IMR-90 (cell line): ENCODE measurements around the gene DUSP22. TPM values are rescaled to one million over a fixed set of nuclear protein-coding genes. Genes with fewer than 3 reads are reported as not detected.

Experiments
- ATAC-seq: fragments of 200-7000 bp; cut with Tn5 transposase; 2 replicates; pipeline ENCODE4 v1.9.1; 2020; ENCODE audit warnings: low read depth, mild to moderate bottlenecking, moderate library complexity
- BruUV-seq: library from RNA; stranded (reverse); fragments of 400-500 nt; replicated peaks from 2 replicates; lab custom pipeline; 2021; lab: Mats Ljungman, UMichigan
- CTCF ChIA-PET: fragments of 300-600 bp; formaldehyde crosslinking; extraction: SDS; loops from one replicate; lab custom pipeline; 2021; ENCODE audit warnings: antibody characterized with exemption; lab: Yijun Ruan, JAX
- POLR2A ChIA-PET: fragments of 300-600 bp; sonication (Branson Sonifier 250); formaldehyde crosslinking; loops from one replicate; lab custom pipeline; 2022; ENCODE audit warnings: antibody characterized with exemption; ENCODE audit not compliant: unreplicated experiment; lab: Charles Lee
- DNase-seq: peaks from one replicate; pipeline ENCODE4 v3.0.0; 2013
- H2AFZ ChIP-seq: replicated peaks from 2 replicates; pipeline ENCODE3; 2013; ENCODE audit warnings: low read length, mild to moderate bottlenecking; ENCODE audit not compliant: poor library complexity
- H2AK5ac ChIP-seq: 2 replicates; pipeline ENCODE4 v1.6.1; 2013; ENCODE audit warnings: low read depth, low read length, inconsistent platforms
- H2AK9ac ChIP-seq: replicated peaks from 2 replicates; pipeline ENCODE3; 2013; ENCODE audit warnings: mild to moderate bottlenecking, low read depth, low read length, moderate library complexity; ENCODE audit not compliant: poor library complexity
- H2BK120ac ChIP-seq: 2 replicates; pipeline ENCODE4 v1.6.1; 2013; ENCODE audit warnings: low read depth, low read length, inconsistent platforms
- H2BK15ac ChIP-seq: 3 replicates; pipeline ENCODE4 v1.6.1; 2013; ENCODE audit warnings: low read depth, low read length, inconsistent platforms
- H2BK20ac ChIP-seq: 2 replicates; pipeline ENCODE4 v1.6.1; 2013; ENCODE audit warnings: low read depth, mild to moderate bottlenecking, inconsistent platforms, low read length, moderate library complexity
- H2BK5ac ChIP-seq: 2 replicates; pipeline ENCODE4 v1.6.1; 2013; ENCODE audit warnings: mild to moderate bottlenecking, low read depth, low read length, inconsistent platforms; ENCODE audit not compliant: poor library complexity, severe bottlenecking
- H3K14ac ChIP-seq: replicated peaks from 2 replicates; pipeline ENCODE4 v1.6.1; 2013; ENCODE audit warnings: low read depth, low read length, inconsistent platforms
- H3K18ac ChIP-seq: 2 replicates; pipeline ENCODE4 v1.6.1; 2013; ENCODE audit warnings: low read depth, low read length, control low read depth
- H3K23ac ChIP-seq: 2 replicates; pipeline ENCODE4 v1.6.1; 2013; ENCODE audit warnings: low read depth, low read length, inconsistent platforms
- H3K27ac ChIP-seq: 2 replicates; pipeline ENCODE4 v1.5.1; 2013; ENCODE audit warnings: mild to moderate bottlenecking, control low read depth, low read length; ENCODE audit not compliant: insufficient read depth
- H3K27me3 ChIP-seq: 2 replicates; pipeline ENCODE4 v1.6.1; 2013; ENCODE audit warnings: low read length; ENCODE audit not compliant: control insufficient read depth, insufficient read depth
- H3K36me3 ChIP-seq: 2 replicates; pipeline ENCODE4 v1.6.1; 2013; ENCODE audit warnings: low read length, mixed read lengths; ENCODE audit not compliant: control insufficient read depth, insufficient read depth
- H3K4ac ChIP-seq: 2 replicates; pipeline ENCODE4 v1.6.1; 2013; ENCODE audit warnings: low read depth, low read length, inconsistent platforms
- H3K4me1 ChIP-seq: 2 replicates; pipeline ENCODE4 v1.6.1; 2013; ENCODE audit warnings: low read length, mixed read lengths; ENCODE audit not compliant: control insufficient read depth, insufficient read depth
- H3K4me2 ChIP-seq: 2 replicates; pipeline ENCODE4 v1.6.1; 2013; ENCODE audit warnings: low read depth, mild to moderate bottlenecking, control low read depth, low read length, moderate library complexity
- H3K4me3 ChIP-seq: 2 replicates; pipeline ENCODE4 v1.5.1; 2013; ENCODE audit warnings: low read depth, mild to moderate bottlenecking, control low read depth, low read length, moderate library complexity; ENCODE audit not compliant: insufficient read depth
- H3K56ac ChIP-seq: 2 replicates; pipeline ENCODE4 v1.6.1; 2013; ENCODE audit warnings: low read length, inconsistent platforms; ENCODE audit not compliant: insufficient read depth; ENCODE audit errors: extremely low read depth
- H3K79me1 ChIP-seq, 2 experiments: 2 replicates each; pipeline ENCODE4 v1.6.1; 2013; ENCODE audit warnings: low read length in 2 of 2, inconsistent platforms in 1 of 2, low read depth in 1 of 2
- H3K9ac ChIP-seq: 2 replicates; pipeline ENCODE4 v1.6.1; 2013; ENCODE audit warnings: low read depth, low read length, control low read depth
- H3K9me1 ChIP-seq: 2 replicates; pipeline ENCODE4 v1.6.1; 2013; ENCODE audit warnings: low read length, inconsistent platforms; ENCODE audit not compliant: insufficient read depth
- H3K9me3 ChIP-seq: 2 replicates; pipeline ENCODE4 v1.6.1; 2013; ENCODE audit warnings: low read length; ENCODE audit not compliant: control insufficient read depth, insufficient read depth
- H4K20me1 ChIP-seq: 2 replicates; pipeline ENCODE4 v1.6.1; 2013; ENCODE audit warnings: low read length, inconsistent platforms; ENCODE audit not compliant: insufficient read depth
- H4K5ac ChIP-seq: 2 replicates; pipeline ENCODE4 v1.6.1; 2013; ENCODE audit warnings: mild to moderate bottlenecking, low read depth, low read length, control low read depth
- H4K8ac ChIP-seq, 2 experiments: 2 replicates each; pipeline ENCODE4 v1.6.1; 2013; ENCODE audit warnings: low read depth in 2 of 2, low read length in 2 of 2, control low read depth in 1 of 2, inconsistent platforms in 1 of 2
- H4K91ac ChIP-seq: 2 replicates; pipeline ENCODE4 v1.6.1; 2013; ENCODE audit warnings: low read depth, low read length, inconsistent platforms; ENCODE audit not compliant: insufficient read depth
- BHLHE40 ChIP-seq: fragments of 150-350 bp; IDR thresholded peaks from 2 replicates; pipeline ENCODE4 v1.6.1; 2016; ENCODE audit warnings: mild to moderate bottlenecking, low read depth, low read length
- CEBPB ChIP-seq: IDR thresholded peaks from 2 replicates; pipeline ENCODE4 v1.6.1; 2012; ENCODE audit warnings: low read depth, low read length, improper control_type of control experiment
- CHD1 ChIP-seq: IDR thresholded peaks from 2 replicates; pipeline ENCODE4 v1.6.1; 2012; ENCODE audit warnings: low read depth, low read length, improper control_type of control experiment
- CTCF ChIP-seq: conservative IDR thresholded peaks from 2 replicates; pipeline ENCODE4 v1.5.1; 2012; ENCODE audit warnings: mild to moderate bottlenecking, low read depth, low read length, improper control_type of control experiment
- ELK1 ChIP-seq: fragments of 150-350 bp; IDR thresholded peaks from 2 replicates; pipeline ENCODE4 v1.6.1; 2016; ENCODE audit warnings: low read depth, mild to moderate bottlenecking, low read length, moderate library complexity, borderline replicate concordance
- FOS ChIP-seq: fragments of 150-350 bp; IDR thresholded peaks from 2 replicates; pipeline ENCODE4 v1.6.1; 2016; ENCODE audit warnings: low read depth, low read length
- MAFK ChIP-seq: IDR thresholded peaks from 2 replicates; pipeline ENCODE4 v1.6.1; 2012; ENCODE audit warnings: low read depth, low read length, improper control_type of control experiment
- MAZ ChIP-seq: IDR thresholded peaks from 2 replicates; pipeline ENCODE4 v1.6.1; 2012; ENCODE audit warnings: low read depth, mild to moderate bottlenecking, low read length, improper control_type of control experiment, moderate library complexity, borderline replicate concordance
- MXI1 ChIP-seq: IDR thresholded peaks from 2 replicates; pipeline ENCODE4 v1.6.1; 2012; ENCODE audit warnings: low read depth, mild to moderate bottlenecking, low read length, moderate library complexity, borderline replicate concordance
- NFE2L2 ChIP-seq: fragments of 150-350 bp; IDR thresholded peaks from 2 replicates; pipeline ENCODE4 v1.6.1; 2016; ENCODE audit warnings: low read depth, mild to moderate bottlenecking, low read length
- POLR2A ChIP-seq: IDR thresholded peaks from 2 replicates; pipeline ENCODE4 v1.6.1; 2012; ENCODE audit warnings: mild to moderate bottlenecking, low read depth, low read length
- RAD21 ChIP-seq: IDR thresholded peaks from 2 replicates; pipeline ENCODE4 v1.6.1; 2012; ENCODE audit warnings: low read length, improper control_type of control experiment
- RCOR1 ChIP-seq: IDR thresholded peaks from 2 replicates; pipeline ENCODE4 v1.6.1; 2012; ENCODE audit warnings: mild to moderate bottlenecking, low read length, improper control_type of control experiment; ENCODE audit not compliant: insufficient replicate concordance
- RFX5 ChIP-seq: IDR thresholded peaks from 2 replicates; pipeline ENCODE4 v1.8.0; 2012; ENCODE audit warnings: low read depth, mild to moderate bottlenecking, low read length, moderate library complexity
- SMC3 ChIP-seq: fragments of 150-350 bp; IDR thresholded peaks from 2 replicates; pipeline ENCODE4 v1.6.1; 2016; ENCODE audit warnings: low read depth, mild to moderate bottlenecking, antibody characterized with exemption, low read length, moderate library complexity
- USF2 ChIP-seq: fragments of 150-350 bp; IDR thresholded peaks from 2 replicates; pipeline ENCODE4 v1.6.1; 2017; ENCODE audit warnings: mild to moderate bottlenecking, antibody characterized with exemption, low read length, low read depth
- WGBS, 2 experiments: methylation state at CpG; one replicate each; pipeline versions ENCODE4 v1.1.5 to v1.1.7; 2013; ENCODE audit warnings: missing lambda C conversion rate in 2 of 2; ENCODE audit not compliant: insufficient read length in 1 of 2; ENCODE audit errors: extremely low coverage in 2 of 2; 5-methylcytosine and 5-hydroxymethylcytosine counted together
- dilution Hi-C: fragments of 300-500 bp; cut with HindIII; formaldehyde crosslinking; loops from one replicate; pipeline ENCODE4 v1.14.3; 2018; ENCODE audit warnings: low sequenced_read_pairs; ENCODE audit not compliant: unreplicated experiment
- in situ Hi-C: fragments of 300-500 bp; cut with MboI; formaldehyde crosslinking; loops from 3 replicates; pipeline ENCODE4 v1.14.3; 2019; ENCODE audit warnings: low sequenced_read_pairs, inconsistent platforms, mixed read lengths
- intact Hi-C: fragments of 100-400 bp; cut with micrococcal nuclease; formaldehyde crosslinking; loops from 2 replicates; pipeline ENCODE4 v1.10.0; 2022
- polyA plus RNA-seq, 3 experiments: library from polyadenylated mRNA; depleted of rRNA; stranded (reverse); fragments of >200 nt; gene quantifications; 2 replicates each; pipeline ENCODE4 v1.2.3, GENCODE V29; 2012; ENCODE audit warnings: low replicate concordance in 1 of 3
- total RNA-seq: library from RNA; depleted of rRNA; stranded (reverse); fragments of >200 nt; gene quantifications from 2 replicates; pipeline ENCODE4 v1.2.3, GENCODE V29; 2012

DUSP22 gene
- total and polyA plus RNA-seq, 2 of the 4 experiments (the other 2 are of a cell fraction), result 7.1 to 8.2 TPM

- 57% methylated on average over 16 of the region's 16 CpGs; no CpG with 5 or more reads in 1 of the 2 experiments for WGBS, 2 experiments
- peaks cover 20% of the 10 kb centered on the region for H3K9me3 ChIP-seq
- peaks cover 38% of the 10 kb centered on the region for H3K27me3 ChIP-seq
- no peak for TF ChIP-seq MXI1
- TF ChIP-seq BHLHE40, result no peak
- no peak for TF ChIP-seq USF2
- no peak for TF ChIP-seq MAZ
- no peak for TF ChIP-seq CEBPB
- no peak for TF ChIP-seq RCOR1
- TF ChIP-seq NFE2L2, result no peak
- no peak for TF ChIP-seq RAD21
- TF ChIP-seq SMC3, result no peak
- no peak for TF ChIP-seq MAFK
- TF ChIP-seq RFX5, result no peak
- TF ChIP-seq ELK1, result no peak
- no peak for TF ChIP-seq CHD1
- no peak for TF ChIP-seq POLR2A
- no peak for TF ChIP-seq CTCF
- TF ChIP-seq FOS, result no peak
- no peak overlapping the region for H2BK20ac ChIP-seq
- no peak overlapping the region for H3K18ac ChIP-seq
- no peak overlapping the region for H3K23ac ChIP-seq
- no peaks in the 10 kb centered on the region for H3K79me1 ChIP-seq
- no peak overlapping the region for H4K8ac ChIP-seq
- ChIA-PET POLR2A (no interaction called here), CTCF (interaction anchor here (0.8 kb wide), 1 partner anchor 11 kb away, joined by 3 read pairs; no protein-coding TSS in a partner anchor)
- H3K9me1 ChIP-seq, result no peaks in the 10 kb centered on the region
- H2BK5ac ChIP-seq, result no peak overlapping the region
- H3K4ac ChIP-seq, result no peak overlapping the region
- H2AFZ ChIP-seq, result no peak overlapping the region
- no peak overlapping the region for H3K27ac ChIP-seq
- no peaks in the 10 kb centered on the region for H4K20me1 ChIP-seq
- no peaks in the 10 kb centered on the region for H3K4me1 ChIP-seq
- in situ Hi-C loops (no loop called here), dilution Hi-C loops (no loop called here), intact Hi-C loops (no loop called here)
- BruUV-seq, result no TSS peak
- ATAC-seq, result no peak
- no peak overlapping the region for H3K4me3 ChIP-seq
- no peak overlapping the region for H4K5ac ChIP-seq
- no peak overlapping the region for H3K9ac ChIP-seq
- no peak overlapping the region for H2BK15ac ChIP-seq
- H2AK9ac ChIP-seq, result no peak overlapping the region
- DNase-seq, result no peak
- H2BK120ac ChIP-seq, result no peak overlapping the region
- H3K56ac ChIP-seq, result no peak overlapping the region
- H2AK5ac ChIP-seq, result no peak overlapping the region
- H4K91ac ChIP-seq, result no peak overlapping the region
- H3K4me2 ChIP-seq, result no peak overlapping the region
- no peaks in the 10 kb centered on the region for H3K36me3 ChIP-seq
- no peak overlapping the region for H3K14ac ChIP-seq
Measured at GRCh38 chr6:372336-372911, 80.1 kb downstream of the DUSP22 start.
